ENCODE measurements around the gene CPPED1. TPM values are rescaled to one million over a fixed set of nuclear protein-coding genes. Genes with fewer than 3 reads are reported as not detected.

Gene CPPED1
- total RNA-seq, 1 donor from 2014 or later, result 15.0 TPM

DNA sequence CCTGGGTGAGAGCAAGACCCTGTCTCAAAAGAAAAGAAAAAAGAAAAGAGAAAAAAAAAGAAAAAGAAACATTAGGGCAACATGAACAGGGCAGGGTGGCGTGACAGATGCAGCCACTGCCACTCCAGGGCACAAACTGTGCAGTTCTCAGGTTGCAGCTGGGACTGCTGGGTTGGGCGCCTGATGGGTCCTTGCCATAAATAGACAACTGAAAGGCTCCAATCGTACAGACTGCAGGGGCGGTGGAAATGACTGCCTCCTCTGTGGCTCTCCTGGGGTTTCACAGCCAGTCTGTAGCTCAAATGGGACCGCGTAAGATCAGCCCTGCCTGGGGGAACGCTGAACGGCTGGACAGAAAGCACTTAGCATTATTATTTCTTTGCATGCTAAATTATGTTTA lies 130.7 kb downstream of the CPPED1 start:
- TF ChIP-seq, protein P1, sequence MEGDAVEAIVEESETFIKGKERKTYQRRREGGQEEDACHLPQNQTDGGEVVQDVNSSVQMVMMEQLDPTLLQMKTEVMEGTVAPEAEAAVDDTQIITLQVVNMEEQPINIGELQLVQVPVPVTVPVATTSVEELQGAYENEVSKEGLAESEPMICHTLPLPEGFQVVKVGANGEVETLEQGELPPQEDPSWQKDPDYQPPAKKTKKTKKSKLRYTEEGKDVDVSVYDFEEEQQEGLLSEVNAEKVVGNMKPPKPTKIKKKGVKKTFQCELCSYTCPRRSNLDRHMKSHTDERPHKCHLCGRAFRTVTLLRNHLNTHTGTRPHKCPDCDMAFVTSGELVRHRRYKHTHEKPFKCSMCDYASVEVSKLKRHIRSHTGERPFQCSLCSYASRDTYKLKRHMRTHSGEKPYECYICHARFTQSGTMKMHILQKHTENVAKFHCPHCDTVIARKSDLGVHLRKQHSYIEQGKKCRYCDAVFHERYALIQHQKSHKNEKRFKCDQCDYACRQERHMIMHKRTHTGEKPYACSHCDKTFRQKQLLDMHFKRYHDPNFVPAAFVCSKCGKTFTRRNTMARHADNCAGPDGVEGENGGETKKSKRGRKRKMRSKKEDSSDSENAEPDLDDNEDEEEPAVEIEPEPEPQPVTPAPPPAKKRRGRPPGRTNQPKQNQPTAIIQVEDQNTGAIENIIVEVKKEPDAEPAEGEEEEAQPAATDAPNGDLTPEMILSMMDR (conservative IDR thresholded peaks at IDR 0.05; ENCODE audit: low read depth, low read length), result no peak
- H3K4me3 ChIP-seq (ENCODE audit: low read depth, low read length), result no peak overlapping the region
- no peak for DNase-seq (ENCODE audit: low read depth)

DNA sequence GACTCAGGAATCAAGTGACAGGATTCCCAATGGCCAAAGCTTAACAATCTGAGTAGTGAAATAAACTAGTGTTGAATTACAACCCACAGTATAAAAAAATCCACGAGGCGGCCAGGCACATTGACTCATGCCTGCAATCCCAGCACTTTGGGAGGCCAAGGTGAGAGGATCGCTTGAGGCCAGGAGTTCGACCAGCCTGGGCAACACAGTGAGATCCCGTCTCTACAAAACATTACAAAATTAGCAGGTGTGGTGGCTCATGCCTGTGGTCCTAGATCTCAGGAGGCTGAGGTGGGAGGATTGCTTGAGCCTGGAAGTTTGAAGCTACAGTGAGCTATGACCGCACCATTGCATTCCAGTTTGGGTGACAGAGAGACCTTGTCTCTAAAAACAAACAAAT lies 133.8 kb downstream of the CPPED1 start:
- TF ChIP-seq, protein P1 (conservative IDR thresholded peaks at IDR 0.05; ENCODE audit: low read depth, low read length), result no peak
- no peak for DNase-seq (ENCODE audit: low read depth)
- no peak overlapping the region for H3K4me3 ChIP-seq (ENCODE audit: low read depth, low read length)

DNA sequence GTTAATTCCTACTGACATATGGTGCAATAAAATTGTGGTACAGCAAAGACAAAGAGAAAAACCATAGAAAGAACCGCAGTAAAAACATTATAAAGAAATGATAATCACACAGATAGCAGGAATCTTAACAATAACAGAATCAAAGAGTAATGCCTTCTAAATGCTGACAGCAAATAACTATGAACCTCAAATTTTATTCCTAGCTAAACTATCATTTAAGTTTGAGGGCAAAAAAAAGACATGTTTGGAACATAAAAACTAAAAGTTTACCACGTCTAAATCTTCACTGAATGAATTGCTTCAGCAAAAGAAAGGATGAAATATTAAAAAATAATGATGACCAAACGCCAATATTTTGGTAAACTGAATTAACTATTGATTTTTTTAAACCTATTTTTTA lies 135.8 kb downstream of the CPPED1 start:
- no peak overlapping the region for H3K4me3 ChIP-seq (ENCODE audit: low read depth, low read length)
- TF ChIP-seq, protein P1 (conservative IDR thresholded peaks at IDR 0.05; ENCODE audit: low read depth, low read length), result no peak
- no peak for DNase-seq (ENCODE audit: low read depth)

DNA sequence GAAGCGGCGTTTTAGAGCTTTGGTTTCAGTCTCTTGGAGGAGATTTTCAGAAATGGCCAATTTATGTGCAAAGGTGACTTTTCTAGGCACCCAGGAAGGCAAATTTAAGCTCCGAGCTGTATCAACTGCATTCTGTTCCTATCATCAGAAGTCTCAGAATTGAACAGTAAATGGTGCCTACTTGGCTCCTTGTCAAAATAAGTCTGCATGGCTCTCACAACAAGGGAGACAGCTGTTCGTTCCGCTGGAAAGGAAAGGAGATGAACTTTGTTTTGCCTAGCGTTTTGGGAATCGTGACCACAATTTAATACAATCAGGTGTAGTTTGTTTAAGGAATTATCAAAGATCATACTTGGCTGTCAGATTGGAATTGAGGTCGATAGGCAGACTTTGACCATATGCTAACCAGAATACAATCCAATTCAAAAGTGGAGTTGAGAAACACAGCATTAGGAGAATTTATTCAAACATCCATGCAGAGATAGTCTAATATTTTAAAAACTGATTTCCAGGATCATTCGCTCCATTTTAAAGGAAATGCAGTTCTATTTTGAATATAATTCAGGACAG lies 139.4 kb downstream of the CPPED1 start:
- no peak overlapping the region for H3K4me3 ChIP-seq (ENCODE audit: low read depth, low read length)
- TF ChIP-seq, protein P1 (conservative IDR thresholded peaks at IDR 0.05; ENCODE audit: low read depth, low read length), result no peak
- DNase-seq (ENCODE audit: low read depth), result no peak

DNA sequence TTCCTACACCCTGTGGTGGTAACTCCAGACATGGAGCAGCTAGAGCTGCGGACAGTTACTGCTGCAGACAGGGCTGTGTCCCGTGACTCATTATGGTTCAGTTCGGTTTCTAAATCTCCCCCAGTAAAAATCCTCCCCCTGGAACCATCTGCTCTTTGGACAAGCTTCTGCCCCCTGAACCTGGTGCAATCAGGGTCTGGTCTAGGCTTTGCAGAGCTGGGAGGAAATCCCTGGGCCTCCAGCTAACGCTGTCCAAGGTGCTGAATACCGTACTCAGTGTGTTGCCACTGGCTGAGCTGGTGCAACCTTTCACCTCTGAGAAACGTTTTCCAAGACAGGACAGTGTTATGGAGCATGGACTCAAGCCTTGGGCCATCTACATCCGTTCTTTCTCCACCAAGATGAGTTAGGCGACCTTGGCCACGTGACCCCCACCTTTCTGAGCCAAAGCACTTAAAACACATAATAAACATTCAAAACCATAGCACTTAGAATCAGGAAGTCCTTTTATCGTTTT lies 142.0 kb downstream of the CPPED1 start:
- DNase-seq (ENCODE audit: low read depth), result no peak
- TF ChIP-seq, protein P1 (conservative IDR thresholded peaks at IDR 0.05; ENCODE audit: low read depth, low read length), result no peak
- H3K4me3 ChIP-seq (ENCODE audit: low read depth, low read length), result no peak overlapping the region

DNA sequence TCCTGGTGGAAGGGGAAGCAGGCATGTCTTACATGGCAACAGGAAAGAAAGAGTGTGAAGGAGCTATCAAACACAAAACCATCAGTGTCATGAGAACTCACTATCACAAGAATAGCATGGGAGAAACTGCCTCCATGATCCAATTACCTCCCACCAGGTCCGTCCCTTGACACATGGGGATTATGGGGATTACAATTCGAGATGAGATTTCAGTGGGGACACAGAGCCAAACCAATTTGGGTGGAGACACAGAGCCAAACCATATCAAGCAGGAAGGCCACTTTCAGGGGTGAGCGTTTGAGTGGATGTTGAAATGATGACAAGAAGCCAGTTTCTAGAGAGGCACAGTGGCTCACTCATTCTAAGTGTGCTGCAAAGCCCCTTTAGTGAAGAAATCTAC lies 143.8 kb downstream of the CPPED1 start:
- no peak overlapping the region for H3K4me3 ChIP-seq (ENCODE audit: low read depth, low read length)
- DNase-seq (ENCODE audit: low read depth), result no peak
- TF ChIP-seq, protein P1 (conservative IDR thresholded peaks at IDR 0.05; ENCODE audit: low read depth, low read length), result no peak

DNA sequence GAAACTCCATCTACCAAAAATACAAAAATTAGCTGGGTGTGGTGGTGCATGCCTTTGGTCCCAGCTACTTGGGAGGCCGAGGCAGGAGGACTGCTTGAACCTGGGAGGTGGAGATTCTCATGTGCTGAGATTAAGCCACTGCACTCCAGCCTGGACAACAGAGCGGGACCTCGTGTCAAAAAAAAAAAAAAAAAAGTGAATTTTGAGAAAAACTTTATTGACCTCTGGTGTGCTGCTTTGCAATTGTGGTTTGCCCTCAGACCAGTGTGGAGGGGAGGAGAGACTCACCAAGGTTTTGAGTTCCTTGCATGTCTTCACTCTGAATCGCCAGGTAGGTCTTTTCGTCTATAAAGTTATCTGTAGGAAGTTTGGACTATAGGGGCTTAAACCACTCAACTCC lies 145.2 kb downstream of the CPPED1 start:
- H3K4me3 ChIP-seq (ENCODE audit: low read depth, low read length), result no peak overlapping the region
- DNase-seq (ENCODE audit: low read depth), result no peak
- TF ChIP-seq, protein P1 (conservative IDR thresholded peaks at IDR 0.05; ENCODE audit: low read depth, low read length), result no peak
